ENCODE results near the gene TRIM44.
"Not testable (repeated sequence)": the region's sequence is repeated elsewhere in the genome, so short reads cannot be mapped to it uniquely, and the experiment has no call there.

The TRIM44 gene

DNA sequence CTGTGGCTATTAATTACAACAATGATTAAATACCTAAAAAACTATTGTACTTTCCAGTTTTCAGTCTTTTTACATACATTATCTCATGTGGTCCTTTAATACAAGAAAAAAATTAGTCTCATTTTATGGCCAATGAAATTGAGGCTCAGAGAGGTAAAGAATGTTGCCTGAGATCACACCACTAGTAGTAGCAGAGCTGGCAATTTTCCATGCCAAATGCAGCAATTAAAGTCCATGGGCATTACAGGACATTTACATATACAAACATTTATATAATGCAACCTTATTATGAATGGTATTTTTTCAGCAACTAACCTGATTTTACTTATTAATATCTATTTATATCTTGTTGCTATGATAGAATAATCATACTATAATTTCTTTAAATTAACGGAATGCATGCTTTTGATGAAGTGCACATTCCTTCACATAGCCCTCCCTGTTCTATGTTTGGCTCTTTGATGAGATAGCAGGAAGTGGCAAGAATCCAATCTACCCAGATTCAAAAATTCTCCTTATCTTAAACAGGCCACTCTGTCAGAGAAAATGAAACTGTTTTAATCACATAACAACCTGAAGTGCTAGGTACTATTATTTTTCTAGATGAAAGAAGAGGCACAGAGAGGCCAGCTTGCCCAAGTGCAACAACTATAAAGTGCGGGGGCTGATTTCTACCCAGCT, 160.4 kb downstream of the TRIM44 start:
- Mint-ChIP-seq H3K36me3 (ENCODE audit: low read depth) (no peaks in the 10 kb centered on the region), H3K4me3 (no peak overlapping the region), H3K27me3 (no peaks in the 10 kb centered on the region), H3K27ac (no peak overlapping the region), H3K4me1 (ENCODE audit: low read depth) (peaks cover 14% of the 10 kb centered on the region), H3K9me3 (no peaks in the 10 kb centered on the region)
- no peak for DNase-seq

DNA sequence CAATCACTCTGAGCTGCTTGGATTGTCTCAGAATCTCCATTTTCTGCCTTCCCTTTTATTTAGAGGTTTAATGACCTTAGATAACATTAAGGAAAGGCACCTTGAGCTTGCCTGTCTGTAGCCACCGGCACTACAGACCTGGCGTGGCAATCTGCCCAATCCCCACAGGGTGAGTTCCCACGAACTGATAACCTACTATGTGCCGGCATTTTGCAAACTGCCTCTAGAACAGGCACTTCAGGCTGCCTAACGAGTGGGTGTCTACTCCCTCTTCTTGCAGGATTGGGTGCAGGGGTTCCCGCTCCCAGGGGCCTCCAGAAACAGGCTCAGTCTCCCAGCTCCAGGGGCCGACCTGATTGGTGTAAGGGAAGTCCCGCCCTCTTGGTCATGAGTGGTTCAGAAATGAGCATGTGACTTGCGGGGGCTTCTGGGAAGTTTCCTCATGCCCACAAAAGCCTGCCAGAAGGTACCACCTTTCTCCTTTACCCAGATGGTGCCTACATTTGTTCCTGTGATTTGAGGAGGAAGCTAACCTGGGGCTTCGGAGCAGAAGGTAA, 161.2 kb downstream of the TRIM44 start:
- H3K36me3 Mint-ChIP-seq (ENCODE audit: low read depth), result no peaks in the 10 kb centered on the region
- H3K27ac Mint-ChIP-seq, result no peak overlapping the region
- no peak for DNase-seq

DNA sequence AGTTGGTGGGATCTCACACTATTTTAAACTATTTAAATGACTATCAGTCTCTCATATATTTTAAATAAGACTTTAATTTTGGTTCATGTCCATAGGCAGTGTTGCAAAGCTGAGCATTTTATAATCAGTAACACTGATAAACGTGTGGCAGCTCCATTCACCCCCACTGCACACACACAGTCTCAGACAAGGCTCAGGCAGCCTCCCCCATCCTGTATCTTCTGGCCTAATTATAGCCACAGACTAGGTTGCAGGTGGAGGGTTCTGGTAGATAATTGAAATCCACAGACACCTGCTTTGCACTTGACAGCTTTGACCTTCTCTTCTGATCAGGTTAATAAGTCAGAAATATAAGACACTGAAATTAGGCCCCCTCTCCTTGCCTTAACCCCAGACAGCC, 162.8 kb downstream of the TRIM44 start:
- no peak for DNase-seq
- no peak overlapping the region for H3K27ac Mint-ChIP-seq
- H3K4me1 Mint-ChIP-seq (ENCODE audit: low read depth), result peaks cover 14% of the 10 kb centered on the region
- no peaks in the 10 kb centered on the region for H3K27me3 Mint-ChIP-seq
- H3K36me3 Mint-ChIP-seq (ENCODE audit: low read depth), result no peaks in the 10 kb centered on the region
- H3K9me3 Mint-ChIP-seq, result no peaks in the 10 kb centered on the region
- H3K4me3 Mint-ChIP-seq, result no peak overlapping the region

More for the DNA sequence above, 161.2 kb downstream of the TRIM44 start:
- Mint-ChIP-seq H3K4me1 (ENCODE audit: low read depth) (peaks cover 14% of the 10 kb centered on the region), H3K27me3 (no peaks in the 10 kb centered on the region), H3K9me3 (no peaks in the 10 kb centered on the region), H3K4me3 (no peak overlapping the region)

DNA sequence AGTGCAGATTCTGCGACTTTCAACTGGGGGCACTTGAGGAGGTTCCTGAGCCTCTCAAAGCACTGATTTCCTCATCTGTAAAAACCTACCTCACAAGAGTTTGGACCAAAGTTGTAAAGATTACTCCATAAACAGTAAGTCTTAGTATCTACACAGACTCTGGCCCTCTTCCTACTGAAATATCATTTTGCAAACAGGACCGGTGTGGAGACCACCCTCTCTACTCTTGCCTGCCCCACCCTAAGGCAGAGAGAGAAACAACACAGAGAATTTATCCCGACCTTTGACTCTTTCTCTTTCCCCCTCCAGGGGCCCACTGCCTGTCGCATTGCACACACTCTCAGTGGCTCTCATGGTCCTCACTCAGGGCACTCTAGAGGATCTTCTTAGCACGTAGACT, 163.4 kb downstream of the TRIM44 start:
- H3K27me3 Mint-ChIP-seq, result no peaks in the 10 kb centered on the region
- no peaks in the 10 kb centered on the region for H3K9me3 Mint-ChIP-seq
- no peak overlapping the region for H3K4me3 Mint-ChIP-seq
- DNase-seq, result no peak
- peaks cover 14% of the 10 kb centered on the region for H3K4me1 Mint-ChIP-seq (ENCODE audit: low read depth)
- H3K27ac Mint-ChIP-seq, result no peak overlapping the region
- H3K36me3 Mint-ChIP-seq (ENCODE audit: low read depth), result no peaks in the 10 kb centered on the region

DNA sequence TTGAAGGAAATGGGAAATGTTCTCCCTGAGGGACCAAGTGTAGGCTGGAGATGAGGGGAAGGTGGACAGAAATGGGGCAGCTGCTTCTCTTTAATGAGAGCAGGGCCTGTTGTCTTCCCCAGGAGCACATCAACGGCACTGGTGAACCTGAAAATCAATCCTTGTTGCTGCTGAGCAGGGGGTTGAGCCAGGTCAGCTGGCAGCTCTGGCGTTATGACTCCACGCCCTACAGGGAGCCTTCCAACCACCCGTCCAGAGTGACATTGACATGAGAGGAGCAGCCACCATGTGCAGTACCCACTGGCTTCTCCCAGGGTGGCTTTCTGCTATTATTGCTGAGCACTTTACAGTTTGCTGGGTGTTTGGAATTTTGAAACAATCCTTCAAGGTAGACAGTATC, 164.4 kb downstream of the TRIM44 start:
- DNase-seq, result no peak
- H3K27me3 Mint-ChIP-seq, result no peaks in the 10 kb centered on the region
- H3K27ac Mint-ChIP-seq, result no peak overlapping the region
- no peaks in the 10 kb centered on the region for H3K9me3 Mint-ChIP-seq
- H3K4me1 Mint-ChIP-seq (ENCODE audit: low read depth), result peaks cover 7% of the 10 kb centered on the region
- H3K36me3 Mint-ChIP-seq (ENCODE audit: low read depth), result no peaks in the 10 kb centered on the region
- H3K4me3 Mint-ChIP-seq, result no peak overlapping the region

DNA sequence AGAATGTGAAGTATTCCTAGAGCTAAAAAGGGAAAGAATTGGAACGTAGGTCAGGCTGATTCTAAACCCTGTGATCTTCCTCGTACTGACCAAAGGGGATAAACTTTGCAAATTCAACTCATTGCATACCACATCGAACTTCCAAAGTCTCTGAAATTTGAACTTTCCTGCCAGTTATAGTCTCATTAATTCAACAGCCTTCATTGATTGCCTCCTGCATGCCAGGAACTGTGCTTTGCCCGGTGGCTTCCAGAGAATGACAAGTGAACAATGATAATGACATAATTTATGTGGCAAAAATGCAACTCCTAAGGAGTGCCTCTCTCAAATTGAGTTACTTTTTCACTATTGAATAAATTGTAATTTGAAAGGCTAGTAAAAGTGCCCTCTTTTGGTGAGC, 173.6 kb downstream of the TRIM44 start:
- no peak for DNase-seq
- Mint-ChIP-seq H3K27ac (no peak overlapping the region), H3K4me3 (no peak overlapping the region), H3K36me3 (ENCODE audit: low read depth) (no peaks in the 10 kb centered on the region), H3K4me1 (ENCODE audit: low read depth) (no peaks in the 10 kb centered on the region), H3K27me3 (peaks cover 34% of the 10 kb centered on the region), H3K9me3 (no peaks in the 10 kb centered on the region)

DNA sequence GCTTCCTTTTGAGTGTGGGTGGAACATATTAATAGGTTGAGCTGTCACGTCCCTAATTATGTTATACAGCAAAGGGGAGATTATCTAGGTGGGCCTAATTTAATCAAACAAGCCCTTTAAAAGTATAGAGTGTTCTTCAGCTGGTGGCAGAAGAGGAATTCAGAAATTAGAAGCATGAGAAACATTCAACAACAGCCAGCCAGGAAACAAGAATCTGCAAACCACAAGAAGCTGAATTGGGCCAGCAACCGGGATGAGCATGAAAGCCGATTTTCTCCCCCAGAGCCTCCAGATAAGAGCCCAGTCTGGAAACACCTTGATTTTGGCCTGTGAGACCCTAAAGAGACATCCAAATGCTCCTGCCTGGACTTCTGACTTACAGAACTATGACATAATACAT, 175.5 kb downstream of the TRIM44 start:
- DNase-seq, result no peak

DNA sequence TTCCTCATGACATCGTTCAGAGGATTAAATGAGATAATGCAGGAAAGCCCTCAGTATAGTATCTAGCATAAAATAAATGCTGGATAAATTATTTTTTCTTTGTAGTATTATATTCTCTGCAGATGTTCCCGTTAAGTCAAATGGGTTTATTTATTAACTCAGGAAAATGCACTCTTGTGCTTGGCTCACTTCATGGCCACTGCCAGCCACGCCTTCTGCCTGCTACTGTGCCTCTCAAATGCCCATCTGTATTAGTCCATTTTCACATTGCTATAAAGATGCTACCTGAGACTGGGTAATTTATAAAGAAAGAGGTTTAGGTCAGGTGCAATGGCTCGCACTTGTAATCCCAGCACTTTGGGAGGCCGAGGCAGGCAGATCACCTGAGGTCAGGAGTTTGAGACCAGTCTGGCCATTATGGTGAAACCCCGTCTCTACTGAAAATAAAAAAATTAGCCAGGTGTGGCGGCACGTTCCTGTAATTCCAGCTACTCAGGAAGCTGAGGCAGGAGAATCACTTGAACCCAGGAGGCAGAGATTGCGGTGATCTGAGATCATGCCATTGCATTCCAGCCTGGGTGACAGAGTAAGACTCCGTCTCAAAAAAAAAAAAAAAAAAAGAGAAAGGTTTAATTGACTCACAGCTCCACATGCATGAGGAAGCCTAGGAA, 176.3 kb downstream of the TRIM44 start:
- not testable (repeated sequence) for H3K4me3 Mint-ChIP-seq; H3K9me3 Mint-ChIP-seq; DNase-seq; H3K36me3 Mint-ChIP-seq (ENCODE audit: low read depth); H3K4me1 Mint-ChIP-seq (ENCODE audit: low read depth); H3K27ac Mint-ChIP-seq
- H3K27me3 Mint-ChIP-seq, result peaks cover 33% of the 10 kb centered on the region

More for the DNA sequence above, 175.5 kb downstream of the TRIM44 start:
- Mint-ChIP-seq H3K4me1 (ENCODE audit: low read depth) (no peaks in the 10 kb centered on the region), H3K27ac (no peak overlapping the region), H3K36me3 (ENCODE audit: low read depth) (no peaks in the 10 kb centered on the region), H3K4me3 (no peak overlapping the region), H3K27me3 (peaks cover 34% of the 10 kb centered on the region), H3K9me3 (no peaks in the 10 kb centered on the region)

DNA sequence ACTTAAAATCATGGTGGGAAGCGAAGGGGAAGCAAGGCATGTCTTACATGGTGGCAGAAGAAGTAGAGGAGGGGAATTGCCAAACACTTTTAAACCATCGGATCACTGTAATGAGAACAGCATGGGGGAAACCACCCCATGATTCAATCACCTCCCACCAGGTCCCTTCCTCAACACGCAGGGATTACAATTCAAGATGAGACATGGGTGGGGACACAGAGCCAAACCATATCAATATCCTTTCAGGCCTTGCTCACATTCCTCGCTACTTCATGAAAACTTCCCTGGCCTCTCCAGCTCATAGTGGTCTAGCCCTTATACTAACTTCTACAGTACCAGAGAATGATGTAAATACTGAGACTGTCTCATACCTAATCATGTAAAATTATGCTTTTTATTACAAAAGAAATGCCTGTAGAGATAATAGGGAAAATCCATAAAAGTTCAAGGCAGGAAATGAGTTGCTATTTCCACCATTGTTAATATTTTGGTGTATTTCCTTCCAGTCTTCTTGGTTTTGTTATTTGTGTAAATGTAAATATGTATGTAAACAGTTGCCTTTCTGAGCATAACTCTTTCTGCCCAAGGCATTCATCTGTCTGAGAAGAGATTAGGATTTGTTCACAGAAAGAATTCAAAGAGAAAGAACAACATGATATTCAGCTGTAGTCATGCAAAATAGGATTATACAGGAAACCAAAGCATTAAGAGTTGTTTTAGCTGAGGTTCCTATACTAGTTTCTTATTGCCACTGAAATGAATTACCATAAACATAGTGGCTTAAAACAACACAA, 177.0 kb downstream of the TRIM44 start:
- DNase-seq, result no peak
- Mint-ChIP-seq H3K9me3 (no peaks in the 10 kb centered on the region), H3K27ac (no peak overlapping the region), H3K4me1 (ENCODE audit: low read depth) (no peaks in the 10 kb centered on the region), H3K36me3 (ENCODE audit: low read depth) (no peaks in the 10 kb centered on the region), H3K4me3 (no peak overlapping the region), H3K27me3 (peaks cover 33% of the 10 kb centered on the region)

DNA sequence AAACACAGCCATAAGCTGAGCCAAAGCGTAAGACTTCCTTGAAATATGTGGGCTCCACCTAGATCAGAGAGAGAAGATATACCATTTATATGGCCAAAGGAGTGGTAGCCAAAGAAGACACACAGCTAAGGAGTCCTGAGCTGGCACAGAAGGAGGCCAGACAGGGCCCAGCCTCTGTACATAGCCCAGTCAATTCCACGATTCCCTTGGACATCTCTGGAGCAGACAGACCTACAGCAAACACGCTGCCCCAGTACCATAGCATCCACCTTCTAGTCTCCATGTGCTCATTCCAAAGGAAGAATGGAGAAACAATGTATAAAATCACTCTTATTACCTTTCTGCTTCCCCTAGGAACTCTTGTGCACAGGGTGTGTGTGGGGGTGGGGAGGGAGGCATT, 179.2 kb downstream of the TRIM44 start:
- H3K4me1 Mint-ChIP-seq (ENCODE audit: low read depth), result no peaks in the 10 kb centered on the region
- no peak overlapping the region for H3K4me3 Mint-ChIP-seq
- H3K9me3 Mint-ChIP-seq, result no peaks in the 10 kb centered on the region
- H3K36me3 Mint-ChIP-seq (ENCODE audit: low read depth), result no peaks in the 10 kb centered on the region
- DNase-seq, result no peak
- no peak overlapping the region for H3K27ac Mint-ChIP-seq
- H3K27me3 Mint-ChIP-seq, result peaks cover 26% of the 10 kb centered on the region

DNA sequence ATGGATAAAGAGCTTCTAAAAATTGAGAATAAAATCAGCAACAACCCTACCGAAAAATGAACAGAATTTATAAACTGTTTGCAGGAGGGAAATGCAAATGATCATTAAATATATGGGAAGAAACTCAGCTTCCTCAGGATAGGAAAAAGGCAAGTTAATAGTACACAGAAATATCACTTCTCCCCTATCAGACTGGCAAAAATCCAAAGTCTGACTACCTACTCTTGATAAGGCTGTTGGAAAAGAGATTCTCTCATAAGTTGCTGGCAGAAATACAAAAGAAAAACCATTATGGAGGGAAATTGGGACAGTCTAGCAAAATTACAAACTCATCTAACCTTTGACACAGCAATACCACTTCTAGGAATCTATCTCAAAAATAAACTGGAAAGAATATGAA, 180.4 kb downstream of the TRIM44 start:
- Mint-ChIP-seq H3K36me3 (ENCODE audit: low read depth) (no peaks in the 10 kb centered on the region), H3K4me3 (no peak overlapping the region), H3K4me1 (ENCODE audit: low read depth) (no peaks in the 10 kb centered on the region), H3K27ac (no peak overlapping the region), H3K27me3 (peaks cover 14% of the 10 kb centered on the region), H3K9me3 (no peaks in the 10 kb centered on the region)
- no peak for DNase-seq

DNA sequence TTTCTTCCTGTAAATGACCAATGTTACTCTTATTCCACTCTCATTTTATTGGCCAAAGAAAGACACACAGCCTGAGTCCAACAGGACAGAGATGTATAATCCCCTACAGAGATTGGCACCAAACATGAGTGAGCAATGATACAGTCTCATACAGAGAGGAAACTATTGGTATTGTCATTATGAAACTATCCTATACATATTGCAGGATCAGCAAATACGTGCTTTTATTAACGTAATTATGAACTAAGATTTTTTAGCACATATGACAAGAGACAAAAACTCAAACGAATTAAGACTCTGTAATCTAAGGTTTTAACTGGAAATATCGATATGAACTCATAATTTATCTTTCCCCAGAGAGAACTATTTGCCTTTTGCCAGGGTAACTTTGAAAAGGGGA, 182.0 kb downstream of the TRIM44 start:
- no peak for DNase-seq
- Mint-ChIP-seq H3K36me3 (ENCODE audit: low read depth) (no peaks in the 10 kb centered on the region), H3K27me3 (peaks cover 16% of the 10 kb centered on the region), H3K9me3 (no peaks in the 10 kb centered on the region), H3K4me1 (ENCODE audit: low read depth) (no peaks in the 10 kb centered on the region), H3K4me3 (no peak overlapping the region), H3K27ac (no peak overlapping the region)

DNA sequence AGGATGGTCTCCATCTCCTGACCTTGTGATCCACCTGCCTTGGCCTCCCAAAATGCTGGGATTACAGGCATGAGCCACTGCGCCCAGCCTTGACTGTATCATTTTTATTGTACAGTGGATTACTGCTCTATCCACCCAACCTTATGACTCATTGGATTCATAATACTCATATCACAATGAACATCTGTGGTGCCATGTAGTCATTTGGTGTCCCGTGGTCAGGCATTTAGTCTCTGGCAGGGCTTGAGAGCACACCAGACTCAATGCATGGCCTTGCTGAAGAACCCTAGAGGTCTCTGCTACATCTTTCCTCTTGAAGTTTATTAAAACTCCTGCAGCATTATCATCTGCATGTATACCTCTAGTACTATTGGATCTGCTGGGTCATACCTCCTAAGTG, 183.3 kb downstream of the TRIM44 start:
- Mint-ChIP-seq H3K27me3 (peaks cover 12% of the 10 kb centered on the region), H3K4me3 (no peak overlapping the region), H3K36me3 (ENCODE audit: low read depth) (no peaks in the 10 kb centered on the region), H3K9me3 (no peaks in the 10 kb centered on the region), H3K27ac (no peak overlapping the region), H3K4me1 (ENCODE audit: low read depth) (no peaks in the 10 kb centered on the region)
- no peak for DNase-seq

DNA sequence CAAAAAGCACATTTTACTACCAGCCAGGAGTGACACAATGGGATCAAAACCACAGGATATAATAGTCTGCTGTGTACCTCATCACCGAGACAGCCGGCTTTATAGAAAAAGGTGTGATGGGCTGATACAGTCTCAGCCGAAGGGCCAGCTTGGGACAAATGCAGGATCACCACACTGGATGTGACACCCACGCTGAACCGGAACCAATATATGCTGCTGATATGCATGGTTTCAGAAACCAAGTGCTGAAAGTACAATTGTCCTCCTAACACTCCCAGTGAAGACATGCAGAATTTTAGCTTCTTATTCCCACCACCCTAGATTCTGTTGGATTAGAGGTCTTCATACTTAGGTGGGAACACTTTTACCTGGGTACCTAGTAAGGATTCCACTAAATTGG, 184.3 kb downstream of the TRIM44 start:
- no peaks in the 10 kb centered on the region for H3K36me3 Mint-ChIP-seq (ENCODE audit: low read depth)
- peaks cover 12% of the 10 kb centered on the region for H3K27me3 Mint-ChIP-seq

DNA sequence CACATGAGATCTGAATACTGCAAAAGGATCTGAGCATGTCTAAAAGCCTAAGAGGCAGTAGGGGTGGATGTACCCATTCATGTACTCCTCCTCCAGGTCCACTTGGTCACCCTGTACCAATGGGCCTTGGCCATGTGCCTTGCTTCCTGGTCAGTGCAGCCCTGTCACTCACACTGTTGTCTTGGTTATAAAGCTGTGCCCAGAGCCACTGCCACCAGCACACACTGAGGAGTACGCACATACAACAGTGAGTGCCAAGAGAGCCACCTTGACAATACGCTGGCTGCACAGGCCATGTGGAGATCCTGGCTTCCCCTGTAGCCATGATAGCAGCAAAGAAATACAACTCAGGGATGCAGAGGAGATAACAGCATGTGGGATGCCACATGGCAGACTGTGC, 184.9 kb downstream of the TRIM44 start:
- no peaks in the 10 kb centered on the region for H3K36me3 Mint-ChIP-seq (ENCODE audit: low read depth)
- no peak overlapping the region for H3K4me3 Mint-ChIP-seq
- no peaks in the 10 kb centered on the region for H3K4me1 Mint-ChIP-seq (ENCODE audit: low read depth)
- DNase-seq, result no peak
- no peaks in the 10 kb centered on the region for H3K9me3 Mint-ChIP-seq
- peaks cover 12% of the 10 kb centered on the region for H3K27me3 Mint-ChIP-seq
- H3K27ac Mint-ChIP-seq, result no peak overlapping the region

More for the DNA sequence above, 184.3 kb downstream of the TRIM44 start:
- no peak for DNase-seq
- H3K4me3 Mint-ChIP-seq, result no peak overlapping the region
- no peaks in the 10 kb centered on the region for H3K9me3 Mint-ChIP-seq
- H3K4me1 Mint-ChIP-seq (ENCODE audit: low read depth), result no peaks in the 10 kb centered on the region
- H3K27ac Mint-ChIP-seq, result no peak overlapping the region

Data from activated T-cell treated with anti-CD3 and anti-CD28 coated beads, Interleukin-2, amount 50 U/mL, for 24 hours (primary cell).